Activated CD4-positive, alpha-beta T cell treated with anti-CD3 and anti-CD28 coated beads for 36 hours (primary cell): Measurements from ENCODE around the gene UQCRC1. TPM values are rescaled to one million over a fixed set of nuclear protein-coding genes. Genes with fewer than 3 reads are reported as not detected.
A peak's percentile ranks its signal among the peaks of the same experiment; 100 is the strongest.

Experiments
- ATAC-seq: fragments of 200-7000 bp; cut with Tn5 transposase; one replicate; pipeline ENCODE4 v1.10.0; 2021; ENCODE audit warnings: mild to moderate bottlenecking, moderate library complexity
- CTCF ChIA-PET: fragments of 350-600 bp; sonication (Branson Sonifier 250); formaldehyde crosslinking; loops from one replicate; lab custom pipeline; 2021; ENCODE audit warnings: antibody characterized with exemption; lab: Charles Lee
- POLR2A ChIA-PET: fragments of 350-600 bp; sonication (Branson Sonifier 250); formaldehyde crosslinking; loops from one replicate; lab custom pipeline; 2021; ENCODE audit warnings: antibody characterized with exemption, inconsistent platforms; lab: Charles Lee
- DNase-seq: peaks from one replicate; pipeline ENCODE4 v3.0.0-alpha.2; 2020
- H3K27ac Mint-ChIP-seq: one replicate; pipeline ENCODE4 v1.8.0; 2021; ENCODE audit warnings: mixed read lengths
- H3K27me3 Mint-ChIP-seq: one replicate; pipeline ENCODE4 v1.8.0; 2021; ENCODE audit warnings: mixed read lengths
- H3K36me3 Mint-ChIP-seq: one replicate; pipeline ENCODE4 v1.8.0; 2021; ENCODE audit warnings: low read depth, mixed read lengths
- H3K4me1 Mint-ChIP-seq: one replicate; pipeline ENCODE4 v1.8.0; 2021; ENCODE audit warnings: mixed read lengths
- H3K4me3 Mint-ChIP-seq: one replicate; pipeline ENCODE4 v1.8.0; 2021; ENCODE audit warnings: mild to moderate bottlenecking, moderate library complexity, mixed read lengths
- H3K9me3 Mint-ChIP-seq: one replicate; pipeline ENCODE4 v1.8.0; 2021; ENCODE audit warnings: low read depth, mixed read lengths
- intact Hi-C, 2 experiments: fragments of 100-400 bp; cut with DNase I in 1 of 2; cut with micrococcal nuclease in 1 of 2; formaldehyde crosslinking; loops; one replicate each; pipeline versions ENCODE4 v1.14.2 to v1.15.1; 2022 to 2024; cut with DNase I, micrococcal nuclease
- total RNA-seq, 2 experiments: library from RNA; stranded (reverse); gene quantifications; one replicate each; pipeline ENCODE4 v1.2.3, GENCODE V29; 2021

UQCRC1 gene
- total RNA-seq, 2 experiments from 2014 or later: 205 to 231 TPM

- H3K4me1 Mint-ChIP-seq: peaks cover 5% of the 10 kb centered on the region
- ChIA-PET POLR2A (no interaction called here), CTCF (interaction anchor here (0.7 to 1.1 kb wide), 2 partner anchors 8 to 1278 kb away, joined by 3 to 4 read pairs; no protein-coding TSS in a partner anchor)
- intact Hi-C loops: no loop called here
- no peak within 1 kb of the TSS for H3K4me3 Mint-ChIP-seq
- ATAC-seq: no peak
- DNase-seq: no peak
- H3K27ac Mint-ChIP-seq: no peak within 1 kb of the TSS
- H3K36me3 Mint-ChIP-seq: peaks cover 16% of the 10 kb centered on the region
- no peaks in the 10 kb centered on the region for H3K27me3 Mint-ChIP-seq
- H3K9me3 Mint-ChIP-seq: peaks cover 18% of the 10 kb centered on the region
Measured at GRCh38 chr3:48621461-48621869, 12.0 kb upstream of the UQCRC1 start, which contains the start of gene TMEM89. Gene TMEM89 (minus strand): TSS chr3:48621769. CDS start chr3:48621756, 13 bp downstream.

GRCh38 chr3:48619541-48620524, 10.4 kb upstream of the UQCRC1 start:
- H3K27ac Mint-ChIP-seq: no peak overlapping the region
- DNase-seq: no peak
- CTCF ChIA-PET: interaction anchor here (0.6 to 1.9 kb wide), 3 partner anchors 15 to 18 kb away, joined by 3 to 4 read pairs (median 3); no protein-coding TSS in a partner anchor
- peaks cover 13% of the 10 kb centered on the region for H3K4me1 Mint-ChIP-seq
- peaks cover 16% of the 10 kb centered on the region for H3K36me3 Mint-ChIP-seq
- peaks cover 18% of the 10 kb centered on the region for H3K9me3 Mint-ChIP-seq
- no peaks in the 10 kb centered on the region for H3K27me3 Mint-ChIP-seq
- intact Hi-C loops: no loop called here
- POLR2A ChIA-PET: no interaction called here
- no peak for ATAC-seq
- no peak overlapping the region for H3K4me3 Mint-ChIP-seq

GRCh38 chr3:48617559-48617958, 8.1 kb upstream of the UQCRC1 start:
- H3K9me3 Mint-ChIP-seq: peaks cover 18% of the 10 kb centered on the region
- ChIA-PET CTCF (interaction anchor here (0.9 kb wide), 1 partner anchor 17 kb away, joined by 3 read pairs; the partner anchor contains the start of gene SLC26A6), POLR2A (interaction anchor here (0.7 kb wide), 1 partner anchor 61 kb away, joined by 4 read pairs; the partner anchor contains the start of gene PFKFB4)
- no peak overlapping the region for H3K4me3 Mint-ChIP-seq
- peaks cover 20% of the 10 kb centered on the region for H3K36me3 Mint-ChIP-seq
- H3K4me1 Mint-ChIP-seq: peaks cover 20% of the 10 kb centered on the region
- ATAC-seq (no peak), DNase-seq (no peak)
- no peaks in the 10 kb centered on the region for H3K27me3 Mint-ChIP-seq
- intact Hi-C loops: no loop called here
- H3K27ac Mint-ChIP-seq: no peak overlapping the region

DNA sequence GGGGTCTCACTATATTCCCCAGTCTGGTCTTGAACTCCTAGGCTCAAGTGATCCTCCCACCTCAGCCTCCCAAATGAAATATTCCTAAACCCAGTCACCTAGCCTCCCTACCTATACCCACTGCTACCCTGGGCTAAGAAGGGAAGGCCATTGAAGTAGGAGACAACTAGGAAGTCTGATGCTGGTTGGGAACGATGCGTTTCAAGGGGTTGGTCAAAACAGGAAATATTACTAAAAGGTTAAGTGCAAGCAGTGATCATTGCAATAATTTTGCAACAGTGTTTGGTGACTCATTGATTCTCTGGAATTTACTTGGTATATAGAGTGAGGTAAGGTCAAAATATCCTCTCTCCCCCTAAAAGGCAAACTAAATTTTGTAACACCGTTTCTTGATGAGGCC, 4.6 kb upstream of the UQCRC1 start:
- Mint-ChIP-seq H3K9me3 (peaks cover 18% of the 10 kb centered on the region), H3K36me3 (peaks cover 21% of the 10 kb centered on the region), H3K4me3 (peak overlapping the region; percentile 8), H3K27ac (peak overlapping the region; percentile 91), H3K4me1 (peaks cover 24% of the 10 kb centered on the region), H3K27me3 (no peaks in the 10 kb centered on the region)
- intact Hi-C loops: loop anchor here in 1 of 2 experiments (1.0 to 5.0 kb wide), 3 partner anchors 21 to 346 kb away; partner anchors contain the start of genes ARIH2 and SLC26A6
- ChIA-PET POLR2A (no interaction called here), CTCF (interaction anchor here (0.6 to 3.1 kb wide), 3 partner anchors 11 to 52 kb away, joined by 3 to 20 read pairs (median 3); partner anchors contain the start of gene SLC26A6)
- peak; percentile 63 for ATAC-seq
- DNase-seq: peak; percentile 46

GRCh38 chr3:48612309-48612708, 2.9 kb upstream of the UQCRC1 start:
- Mint-ChIP-seq H3K4me3 (no peak overlapping the region), H3K4me1 (peaks cover 35% of the 10 kb centered on the region), H3K27ac (peak overlapping the region; percentile 67), H3K27me3 (no peaks in the 10 kb centered on the region), H3K36me3 (peaks cover 24% of the 10 kb centered on the region), H3K9me3 (peaks cover 4% of the 10 kb centered on the region)
- ChIA-PET CTCF (interaction anchor here (0.9 to 3.1 kb wide), 6 partner anchors 10 to 176 kb away, joined by 3 to 20 read pairs (median 4); partner anchors contain the start of genes SLC26A6 and TMEM89), POLR2A (interaction anchor here (1.0 kb wide), 1 partner anchor 23 kb away, joined by 3 read pairs; the partner anchor contains the start of gene SLC26A6)
- DNase-seq: no peak
- ATAC-seq: no peak
- intact Hi-C loops: loop anchor here in 1 of 2 experiments (5.0 kb wide), 1 partner anchor 305 kb away; the partner anchor contains the start of gene ARIH2

GRCh38 chr3:48607519-48607918, 1.9 kb downstream of the UQCRC1 start:
- no peak overlapping the region for H3K4me3 Mint-ChIP-seq

DNA sequence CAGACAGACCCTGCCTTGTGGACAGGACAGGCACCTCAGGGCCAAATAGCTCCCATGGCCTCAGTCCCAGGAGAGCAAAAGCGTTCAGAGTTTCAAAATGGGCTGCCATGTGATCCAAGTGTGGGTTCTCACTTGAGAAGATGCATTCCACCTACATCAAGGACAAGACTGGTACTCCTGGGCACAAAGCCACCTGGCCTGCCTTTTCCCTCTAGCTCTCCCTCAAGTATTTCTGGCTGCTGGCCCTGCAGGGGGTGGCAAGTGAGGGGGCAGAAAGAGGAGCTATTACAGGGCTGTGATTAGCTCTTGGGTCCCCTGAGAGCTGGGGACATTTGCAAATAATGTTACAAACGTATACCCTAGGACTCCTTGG, 7.8 kb downstream of the UQCRC1 start:
- no peaks in the 10 kb centered on the region for H3K9me3 Mint-ChIP-seq
- ATAC-seq: no peak
- POLR2A ChIA-PET: interaction anchor here (0.8 kb wide), 1 partner anchor 60 kb away, joined by 3 read pairs; no protein-coding TSS in a partner anchor

More at GRCh38 chr3:48607519-48607918, 1.9 kb downstream of the UQCRC1 start:
- POLR2A ChIA-PET: interaction anchor here (0.7 kb wide), 1 partner anchor 1227 kb away, joined by 4 read pairs; the partner anchor contains the start of gene PTPN23
- intact Hi-C loops: loop anchor here in 1 of 2 experiments (5.0 kb wide), 1 partner anchor 50 kb away; the partner anchor contains the start of gene PFKFB4
- CTCF ChIA-PET: interaction anchor here (0.6 to 1.2 kb wide), 2 partner anchors 28 to 49 kb away, joined by 4 to 7 read pairs; partner anchors contain the start of gene SLC26A6
- H3K27ac Mint-ChIP-seq: no peak overlapping the region
- no peak for ATAC-seq
- peaks cover 47% of the 10 kb centered on the region for H3K36me3 Mint-ChIP-seq
- H3K9me3 Mint-ChIP-seq: no peaks in the 10 kb centered on the region
- H3K27me3 Mint-ChIP-seq: no peaks in the 10 kb centered on the region
- DNase-seq: peak; percentile 64
- peaks cover 15% of the 10 kb centered on the region for H3K4me1 Mint-ChIP-seq

GRCh38 chr3:48600711-48601621, 8.5 kb downstream of the UQCRC1 start:
- ATAC-seq: no peak
- ChIA-PET POLR2A (interaction anchor here (0.5 kb wide), 1 partner anchor 298 kb away, joined by 4 read pairs; the partner anchor contains the start of gene SLC25A20), CTCF (interaction anchor here (1.1 to 1.2 kb wide), 2 partner anchors 10 to 44 kb away, joined by 3 read pairs; partner anchors contain the start of gene PFKFB4)
- Mint-ChIP-seq H3K4me1 (no peaks in the 10 kb centered on the region), H3K9me3 (no peaks in the 10 kb centered on the region), H3K4me3 (no peak overlapping the region), H3K27me3 (peaks cover 2% of the 10 kb centered on the region), H3K27ac (no peak overlapping the region), H3K36me3 (peaks cover 53% of the 10 kb centered on the region)
- intact Hi-C loops: no loop called here
- DNase-seq: no peak

More for the DNA sequence above, 7.8 kb downstream of the UQCRC1 start:
- H3K27me3 Mint-ChIP-seq: no peaks in the 10 kb centered on the region
- H3K36me3 Mint-ChIP-seq: peaks cover 57% of the 10 kb centered on the region
- intact Hi-C loops: no loop called here
- CTCF ChIA-PET: interaction anchor here (0.5 to 1.2 kb wide), 4 partner anchors 9 to 318 kb away, joined by 3 read pairs; partner anchors contain the start of gene PFKFB4
- DNase-seq: no peak
- H3K27ac Mint-ChIP-seq: no peak overlapping the region
- no peaks in the 10 kb centered on the region for H3K4me1 Mint-ChIP-seq
- H3K4me3 Mint-ChIP-seq: no peak overlapping the region

DNA sequence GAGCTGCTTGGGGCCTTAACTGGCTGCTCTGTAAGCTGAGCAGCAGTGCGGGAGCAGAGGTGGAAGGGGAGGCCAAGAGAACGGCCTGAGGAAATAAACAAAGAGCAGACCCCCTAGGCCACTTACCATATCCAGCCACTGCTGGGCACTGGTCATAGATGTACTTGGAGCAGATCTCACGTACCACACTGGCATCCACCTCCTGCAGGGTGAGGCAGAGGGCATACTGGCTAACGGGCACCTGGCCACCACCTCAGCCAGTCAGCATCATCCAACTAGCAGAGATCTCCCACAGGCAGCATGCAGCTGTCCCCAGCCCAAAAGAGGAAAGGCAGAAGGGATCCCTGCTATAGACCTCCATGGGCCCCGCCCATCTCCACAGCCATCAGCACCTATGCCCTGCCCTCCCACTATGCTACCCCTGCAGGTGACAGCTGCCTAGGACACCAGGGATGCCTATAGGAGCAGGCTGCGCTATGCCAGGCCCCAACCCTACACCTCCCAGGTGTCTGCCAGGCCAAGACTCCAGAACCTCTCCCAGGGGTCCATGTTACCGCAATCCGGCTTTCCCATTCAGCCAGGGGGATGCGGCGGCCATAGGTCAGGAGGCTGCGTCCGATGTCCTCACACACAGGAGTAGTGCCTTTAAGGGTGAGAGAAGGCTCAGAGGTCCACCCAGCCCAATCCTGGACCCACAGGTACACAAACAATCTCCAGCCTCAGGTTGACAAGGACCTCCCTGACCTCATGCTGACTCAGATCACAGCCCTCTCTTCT, 9.7 kb downstream of the UQCRC1 start:
- CTCF ChIA-PET: no interaction called here
- no peak overlapping the region for H3K27ac Mint-ChIP-seq

More for the DNA sequence above, 9.7 kb downstream of the UQCRC1 start:
- DNase-seq (no peak), ATAC-seq (no peak)
- Mint-ChIP-seq H3K4me1 (no peaks in the 10 kb centered on the region), H3K27me3 (peaks cover 5% of the 10 kb centered on the region), H3K36me3 (peaks cover 42% of the 10 kb centered on the region), H3K9me3 (no peaks in the 10 kb centered on the region), H3K4me3 (no peak overlapping the region)
- intact Hi-C loops: no loop called here
- POLR2A ChIA-PET: no interaction called here
